HTERT RPE-1 (cell line): Measurements from ENCODE around the gene NPHP3.
"Not testable (repeated sequence)": the region's sequence is repeated elsewhere in the genome, so short reads cannot be mapped to it uniquely, and the experiment has no call there.

Experiments used
- in situ Hi-C: fragments of 300-500 bp; cut with MboI; formaldehyde crosslinking; loops from 4 replicates; pipeline ENCODE4 v1.14.3; 2020; ENCODE audit warnings: low sequenced_read_pairs

Gene NPHP3

DNA sequence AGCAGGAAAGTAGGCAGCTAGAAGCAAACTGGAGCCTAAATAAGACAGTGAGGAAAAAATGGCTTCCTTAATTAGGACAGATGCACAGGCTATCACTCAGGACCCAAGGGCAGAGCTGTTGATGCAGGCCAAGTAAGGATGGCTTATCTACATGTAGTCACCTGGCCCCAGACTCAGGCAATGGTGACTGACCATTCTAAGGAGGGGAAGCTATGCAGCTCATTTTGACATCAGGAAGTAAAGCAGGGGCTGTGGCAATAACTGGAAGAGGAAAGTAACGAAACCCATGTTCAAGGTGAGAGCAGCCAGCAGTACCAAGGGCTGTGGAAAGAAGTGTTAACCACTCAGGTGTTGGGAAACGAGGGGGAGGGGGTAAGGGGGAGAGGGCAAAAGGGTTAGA is 78.8 kb downstream of the NPHP3 start:
- in situ Hi-C loops: no loop called here

DNA sequence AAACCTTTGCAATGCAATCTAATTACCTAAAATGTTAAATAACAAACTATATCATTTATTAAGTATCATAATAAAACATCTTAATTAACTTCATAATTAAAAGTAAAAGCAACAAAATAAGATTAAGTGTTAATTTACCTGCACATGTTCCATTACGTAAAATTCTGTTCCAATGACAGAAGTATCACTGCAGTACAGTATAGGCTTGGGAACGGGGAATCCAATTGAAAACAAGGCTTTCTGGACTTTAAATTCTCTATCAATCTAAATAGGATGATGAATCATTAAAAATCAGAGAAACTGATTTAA is 79.7 kb downstream of the NPHP3 start:
- in situ Hi-C loops: no loop called here

DNA sequence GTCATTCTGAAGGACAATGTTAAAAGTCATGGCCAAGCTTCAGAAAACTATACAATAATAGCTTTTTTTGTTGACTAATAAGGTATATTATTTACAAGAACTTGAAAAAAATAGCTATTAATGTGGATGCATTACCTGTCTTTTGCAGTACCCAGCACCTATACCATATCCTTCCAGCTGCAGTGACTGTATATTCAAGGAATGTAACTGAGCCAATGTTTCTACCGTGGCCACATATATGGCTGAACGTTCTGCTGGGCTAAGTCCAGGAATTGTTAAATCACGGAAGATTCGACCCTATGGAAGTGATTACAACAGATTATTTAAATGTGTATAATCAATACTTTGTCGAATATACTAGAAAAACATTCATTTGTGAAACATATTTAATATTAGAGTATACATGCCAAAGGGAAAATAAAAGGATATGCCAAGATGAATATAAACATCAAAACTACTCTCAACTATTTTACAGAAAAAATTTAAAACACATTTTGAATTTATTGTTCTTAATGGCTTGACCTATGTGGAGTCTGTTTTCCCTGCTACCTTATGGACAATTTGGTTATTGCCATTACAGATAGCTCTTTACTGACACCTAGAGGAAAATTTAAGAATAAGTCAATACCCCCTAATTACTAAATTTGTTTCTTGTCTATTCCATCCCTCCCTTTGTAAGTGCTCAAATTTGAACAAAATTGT is 80.2 kb downstream of the NPHP3 start:
- in situ Hi-C loops: no loop called here

DNA sequence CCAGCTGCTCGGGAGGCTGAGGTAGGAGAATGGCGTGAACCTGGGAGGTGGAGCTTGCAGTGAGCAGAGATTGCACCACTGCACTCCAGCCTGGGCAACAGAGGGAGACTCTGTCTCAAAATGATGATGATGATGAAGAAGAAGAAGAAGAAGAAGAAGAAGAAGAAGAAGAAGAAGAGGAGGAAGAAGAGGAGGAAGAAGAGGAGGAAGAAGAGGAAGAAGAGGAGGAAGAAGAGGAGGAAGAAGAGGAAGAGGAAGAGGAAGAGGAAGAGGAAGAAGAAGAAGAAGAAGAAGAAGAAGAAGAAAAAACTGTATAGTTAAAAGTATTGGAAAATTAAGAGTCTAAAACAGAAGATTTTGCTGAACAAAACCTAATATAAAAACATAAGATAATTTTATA is 80.8 kb downstream of the NPHP3 start:
- in situ Hi-C loops: not testable (repeated sequence)

DNA sequence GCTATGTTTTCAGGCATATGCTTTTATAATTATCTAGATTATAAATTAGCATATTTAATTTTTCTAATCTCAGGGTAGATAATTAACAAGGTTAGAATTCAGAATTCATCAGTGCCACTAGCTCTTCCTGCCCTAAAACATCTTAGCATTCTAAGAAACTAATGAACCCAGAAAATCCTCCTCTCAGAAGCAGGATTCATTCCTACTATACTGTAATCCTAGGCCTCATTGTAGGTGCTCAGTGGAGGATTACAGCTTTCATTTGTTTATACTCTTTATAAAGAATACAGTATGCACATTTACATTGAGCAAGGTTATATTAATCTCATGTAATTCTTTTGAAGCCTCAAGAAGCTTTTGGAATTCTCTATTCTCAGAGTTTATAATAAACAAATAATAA is 83.5 kb downstream of the NPHP3 start:
- in situ Hi-C loops: no loop called here

DNA sequence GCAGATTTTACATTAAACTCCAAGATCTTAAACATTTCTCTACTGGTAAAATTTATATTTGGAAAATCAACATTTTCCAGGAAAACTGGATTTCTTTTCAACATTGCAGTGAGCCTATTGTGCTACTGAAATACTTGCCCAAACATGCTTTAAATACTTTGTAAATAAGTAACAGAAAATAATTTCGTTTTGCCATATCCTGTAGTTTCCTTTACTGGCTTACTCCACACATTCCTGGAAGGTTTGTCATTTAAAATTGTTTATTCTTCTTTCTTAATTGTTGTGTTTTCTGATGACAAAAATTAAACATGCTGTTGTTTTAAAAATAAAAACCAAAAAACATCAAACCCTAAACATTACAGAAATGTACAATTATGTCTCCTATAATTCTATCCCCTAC is 84.6 kb downstream of the NPHP3 start:
- in situ Hi-C loops: no loop called here

DNA sequence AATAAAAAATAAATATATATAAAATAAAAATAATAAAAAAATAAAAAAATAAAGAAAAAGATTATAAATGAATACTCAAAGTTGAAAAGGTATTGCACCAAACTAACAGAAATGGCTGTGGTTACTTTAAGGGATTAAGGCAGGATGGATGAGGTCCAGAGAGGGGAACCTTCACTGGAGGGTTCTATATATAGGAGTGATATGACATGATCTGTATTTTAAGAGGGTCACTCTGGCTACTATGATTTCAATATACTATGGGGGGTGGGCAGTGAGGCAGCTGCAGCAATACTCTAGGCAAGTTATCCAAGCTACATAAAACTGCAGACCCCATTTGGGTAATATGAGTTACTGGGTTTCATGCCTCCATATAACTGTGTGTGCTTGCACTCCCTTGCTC is 87.2 kb downstream of the NPHP3 start:
- in situ Hi-C loops: no loop called here
